K562 (cell line): ENCODE results near the gene MTG1. TPM values are rescaled to one million over a fixed set of nuclear protein-coding genes. Genes with fewer than 3 reads are reported as not detected.

ENCODE experiments used
- ATF7 ChIP-seq: fragments of 450-650 bp; IDR thresholded peaks from 2 replicates; pipeline ENCODE4 v1.7.1; 2014; ENCODE audit warnings: mild to moderate bottlenecking, moderate library complexity
- CHD2 ChIP-seq: IDR thresholded peaks from 2 replicates; pipeline ENCODE4 v1.6.1; 2011; ENCODE audit warnings: low read depth, low read length
- CXXC5 ChIP-seq: fragments of 250-450 bp; sonication (Bioruptor Pico); IDR thresholded peaks from 2 replicates; pipeline ENCODE4 v1.8.0; 2022; ENCODE audit warnings: inconsistent platforms, mild to moderate bottlenecking, moderate library complexity
- DACH1 ChIP-seq: fragments of 450-650 bp; IDR thresholded peaks from 2 replicates; pipeline ENCODE4 v1.6.1; 2018; ENCODE audit not compliant: partially characterized antibody
- HDAC8 ChIP-seq: fragments of 450-650 bp; IDR thresholded peaks from 2 replicates; pipeline ENCODE4 v1.6.1; 2016; ENCODE audit warnings: mild to moderate bottlenecking, missing genetic modification characterization, moderate library complexity, missing compliant biosample characterization
- HLTF ChIP-seq: fragments of 450-650 bp; IDR thresholded peaks from 2 replicates; pipeline ENCODE4 v1.6.1; 2016
- MCM7 ChIP-seq, 2 experiments: fragments of 450-650 bp; IDR thresholded peaks; 2 replicates each; pipeline ENCODE4 v1.6.1; 2016 to 2018
- NBN ChIP-seq: fragments of 450-650 bp; IDR thresholded peaks from 2 replicates; pipeline ENCODE4 v1.6.1; 2016; ENCODE audit warnings: low read depth, mild to moderate bottlenecking
- NCOR1 ChIP-seq: fragments of 450-650 bp; IDR thresholded peaks from 2 replicates; pipeline ENCODE4 v1.6.1; 2016; ENCODE audit warnings: mild to moderate bottlenecking, moderate library complexity
- POLR3A ChIP-seq: IDR thresholded peaks from 2 replicates; pipeline ENCODE4 v1.6.1; 2011; ENCODE audit warnings: borderline replicate concordance, mild to moderate bottlenecking, moderate library complexity; ENCODE audit not compliant: insufficient read length, insufficient read depth; ENCODE audit errors: extremely low read depth
- SMARCC2 ChIP-seq: fragments of 450-650 bp; IDR thresholded peaks from 2 replicates; pipeline ENCODE4 v1.6.1; 2017; ENCODE audit warnings: antibody characterized with exemption, moderate library complexity, mild to moderate bottlenecking, low read depth
- TAF1 ChIP-seq: IDR thresholded peaks from 2 replicates; pipeline ENCODE4 v1.6.1; 2011; ENCODE audit warnings: mild to moderate bottlenecking, low read length, moderate library complexity; ENCODE audit not compliant: insufficient read depth, control insufficient read depth, severe bottlenecking; ENCODE audit errors: extremely low read depth
- TAF9B ChIP-seq: fragments of 450-650 bp; IDR thresholded peaks from 2 replicates; pipeline ENCODE4 v1.6.1; 2018; ENCODE audit warnings: mild to moderate bottlenecking; ENCODE audit not compliant: partially characterized antibody
- XRCC5 ChIP-seq: fragments of 200-400 bp; formaldehyde crosslinking; IDR thresholded peaks from 2 replicates; pipeline ENCODE4 v1.6.1; 2017; ENCODE audit warnings: low read depth, mild to moderate bottlenecking, low read length
- ZFP36 ChIP-seq: fragments of 150-350 bp; IDR thresholded peaks from 2 replicates; pipeline ENCODE4 v1.6.1; 2018; ENCODE audit warnings: low read length, low read depth; ENCODE audit not compliant: partially characterized antibody
- ZFX ChIP-seq: sonication (generic); formaldehyde crosslinking; IDR thresholded peaks from 2 replicates; pipeline ENCODE4 v1.8.0; 2022; ENCODE audit warnings: mild to moderate bottlenecking, missing genetic modification reagents, moderate library complexity
- ZNF445 ChIP-seq: fragments of 250-450 bp; sonication (Bioruptor Pico); IDR thresholded peaks from 2 replicates; pipeline ENCODE4 v1.4.0; 2020; ENCODE audit warnings: low read depth, mild to moderate bottlenecking, moderate library complexity
- polyA plus RNA-seq, 8 experiments: library from polyadenylated mRNA; depleted of rRNA in 4 of 8; stranded (reverse) in 5 of 8; unstranded in 3 of 8; fragments of >200 nt; fragmentation: Nextera tagmentation in 2 of 8; fragmentation: Illumina TruSeq in 1 of 8; extraction: Ambion mirVana in 2 of 8; extraction: Trizol in 1 of 8; gene quantifications; 2 replicates each; pipeline versions ENCODE4 v1.2.1 to v1.2.3, GENCODE V29; 2011 to 2014; ENCODE audit warnings: inconsistent platforms in 1 of 8, missing spikeins in 1 of 8
- total RNA-seq, 7 experiments: library from RNA; depleted of rRNA in 6 of 7; stranded (reverse); fragments of >200 nt in 6 of 7; fragmentation: Illumina TruSeq in 2 of 7; extraction: Trizol in 2 of 7; gene quantifications; 2 replicates each; pipeline versions ENCODE4 v1.2.1 to v1.2.3, GENCODE V29; 2011 to 2021; ENCODE audit warnings: low replicate concordance in 1 of 7
- TF ChIP-seq, protein P1 (sequence below): sonication (generic); formaldehyde crosslinking; IDR thresholded peaks from 2 replicates; pipeline ENCODE4 v1.8.1; 2022; ENCODE audit warnings: missing genetic modification reagents
- TF ChIP-seq, protein P2 (sequence below): sonication (generic); formaldehyde crosslinking; IDR thresholded peaks from 2 replicates; pipeline ENCODE4 v1.8.0; 2023; ENCODE audit warnings: missing genetic modification reagents, mild to moderate bottlenecking, borderline replicate concordance
- TF ChIP-seq, protein P3 (sequence below): fragments of 250-450 bp; sonication (Bioruptor Pico); IDR thresholded peaks from 2 replicates; pipeline ENCODE4 v1.4.0; 2020; ENCODE audit warnings: mild to moderate bottlenecking

Gene MTG1
- total and polyA plus RNA-seq, 9 of the 15 experiments (the other 6 are each of a cell fraction or from before 2014, with no cell fraction given), result 2.8 to 28.2 (median 15.4) TPM

DNA sequence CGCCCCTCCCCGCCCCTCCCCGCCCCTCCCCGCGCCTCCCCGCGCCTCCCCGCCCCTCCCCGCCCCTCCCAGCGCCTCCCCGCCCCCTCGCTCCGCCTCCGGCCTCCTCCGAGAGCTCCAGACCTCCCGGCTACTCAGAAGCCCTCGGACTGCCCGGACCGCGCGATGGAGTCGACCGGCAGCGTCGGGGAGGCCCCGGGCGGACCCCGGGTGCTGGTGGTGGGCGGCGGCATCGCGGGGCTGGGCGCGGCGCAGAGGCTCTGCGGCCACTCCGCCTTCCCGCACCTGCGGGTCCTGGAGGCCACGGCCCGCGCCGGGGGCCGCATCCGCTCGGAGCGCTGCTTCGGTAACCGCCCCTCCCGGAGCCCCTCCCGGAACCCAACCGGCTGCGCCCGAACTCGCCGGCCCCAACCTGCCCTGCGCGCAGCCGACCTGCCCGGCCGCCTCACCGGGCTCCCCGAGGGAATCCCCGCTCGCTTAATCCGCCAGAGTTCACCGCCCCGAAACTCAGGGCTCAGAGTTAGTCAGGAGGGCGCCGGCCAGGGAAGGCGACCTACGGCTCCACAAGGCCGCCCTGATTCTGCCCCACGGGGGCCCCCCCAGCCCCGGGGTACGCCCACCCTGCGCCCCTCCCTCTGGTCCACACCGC lies 14.7 kb upstream of the MTG1 start, which contains the start of gene PAOX (continued):
- TF ChIP-seq, protein P1, sequence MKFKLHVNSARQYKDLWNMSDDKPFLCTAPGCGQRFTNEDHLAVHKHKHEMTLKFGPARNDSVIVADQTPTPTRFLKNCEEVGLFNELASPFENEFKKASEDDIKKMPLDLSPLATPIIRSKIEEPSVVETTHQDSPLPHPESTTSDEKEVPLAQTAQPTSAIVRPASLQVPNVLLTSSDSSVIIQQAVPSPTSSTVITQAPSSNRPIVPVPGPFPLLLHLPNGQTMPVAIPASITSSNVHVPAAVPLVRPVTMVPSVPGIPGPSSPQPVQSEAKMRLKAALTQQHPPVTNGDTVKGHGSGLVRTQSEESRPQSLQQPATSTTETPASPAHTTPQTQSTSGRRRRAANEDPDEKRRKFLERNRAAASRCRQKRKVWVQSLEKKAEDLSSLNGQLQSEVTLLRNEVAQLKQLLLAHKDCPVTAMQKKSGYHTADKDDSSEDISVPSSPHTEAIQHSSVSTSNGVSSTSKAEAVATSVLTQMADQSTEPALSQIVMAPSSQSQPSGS (CRISPR knock-in tag), result no peak
- TF ChIP-seq, protein P2, sequence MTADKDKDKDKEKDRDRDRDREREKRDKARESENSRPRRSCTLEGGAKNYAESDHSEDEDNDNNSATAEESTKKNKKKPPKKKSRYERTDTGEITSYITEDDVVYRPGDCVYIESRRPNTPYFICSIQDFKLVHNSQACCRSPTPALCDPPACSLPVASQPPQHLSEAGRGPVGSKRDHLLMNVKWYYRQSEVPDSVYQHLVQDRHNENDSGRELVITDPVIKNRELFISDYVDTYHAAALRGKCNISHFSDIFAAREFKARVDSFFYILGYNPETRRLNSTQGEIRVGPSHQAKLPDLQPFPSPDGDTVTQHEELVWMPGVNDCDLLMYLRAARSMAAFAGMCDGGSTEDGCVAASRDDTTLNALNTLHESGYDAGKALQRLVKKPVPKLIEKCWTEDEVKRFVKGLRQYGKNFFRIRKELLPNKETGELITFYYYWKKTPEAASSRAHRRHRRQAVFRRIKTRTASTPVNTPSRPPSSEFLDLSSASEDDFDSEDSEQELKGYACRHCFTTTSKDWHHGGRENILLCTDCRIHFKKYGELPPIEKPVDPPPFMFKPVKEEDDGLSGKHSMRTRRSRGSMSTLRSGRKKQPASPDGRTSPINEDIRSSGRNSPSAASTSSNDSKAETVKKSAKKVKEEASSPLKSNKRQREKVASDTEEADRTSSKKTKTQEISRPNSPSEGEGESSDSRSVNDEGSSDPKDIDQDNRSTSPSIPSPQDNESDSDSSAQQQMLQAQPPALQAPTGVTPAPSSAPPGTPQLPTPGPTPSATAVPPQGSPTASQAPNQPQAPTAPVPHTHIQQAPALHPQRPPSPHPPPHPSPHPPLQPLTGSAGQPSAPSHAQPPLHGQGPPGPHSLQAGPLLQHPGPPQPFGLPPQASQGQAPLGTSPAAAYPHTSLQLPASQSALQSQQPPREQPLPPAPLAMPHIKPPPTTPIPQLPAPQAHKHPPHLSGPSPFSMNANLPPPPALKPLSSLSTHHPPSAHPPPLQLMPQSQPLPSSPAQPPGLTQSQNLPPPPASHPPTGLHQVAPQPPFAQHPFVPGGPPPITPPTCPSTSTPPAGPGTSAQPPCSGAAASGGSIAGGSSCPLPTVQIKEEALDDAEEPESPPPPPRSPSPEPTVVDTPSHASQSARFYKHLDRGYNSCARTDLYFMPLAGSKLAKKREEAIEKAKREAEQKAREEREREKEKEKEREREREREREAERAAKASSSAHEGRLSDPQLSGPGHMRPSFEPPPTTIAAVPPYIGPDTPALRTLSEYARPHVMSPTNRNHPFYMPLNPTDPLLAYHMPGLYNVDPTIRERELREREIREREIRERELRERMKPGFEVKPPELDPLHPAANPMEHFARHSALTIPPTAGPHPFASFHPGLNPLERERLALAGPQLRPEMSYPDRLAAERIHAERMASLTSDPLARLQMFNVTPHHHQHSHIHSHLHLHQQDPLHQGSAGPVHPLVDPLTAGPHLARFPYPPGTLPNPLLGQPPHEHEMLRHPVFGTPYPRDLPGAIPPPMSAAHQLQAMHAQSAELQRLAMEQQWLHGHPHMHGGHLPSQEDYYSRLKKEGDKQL (CRISPR knock-in tag), result no peak
- TF ChIP-seq NCOR1 (no peak), CHD2 (no peak), POLR3A (no peak), ZFP36 (no peak), NBN (no peak), ZFX (CRISPR knock-in tag) (peak; percentile 58), TAF9B (no peak), DACH1 (no peak), ZNF445 (CRISPR knock-in tag) (no peak), MCM7 (IDR thresholded peaks at IDR 0.05) (no peak), HLTF (no peak), CXXC5 (CRISPR knock-in tag) (peak; percentile 5; the same call in 1 of the 2 replicates), XRCC5 (no peak), ATF7 (no peak), SMARCC2 (no peak), HDAC8 (tag) (no peak), TAF1 (peak; percentile 62)
- TF ChIP-seq, protein P3, sequence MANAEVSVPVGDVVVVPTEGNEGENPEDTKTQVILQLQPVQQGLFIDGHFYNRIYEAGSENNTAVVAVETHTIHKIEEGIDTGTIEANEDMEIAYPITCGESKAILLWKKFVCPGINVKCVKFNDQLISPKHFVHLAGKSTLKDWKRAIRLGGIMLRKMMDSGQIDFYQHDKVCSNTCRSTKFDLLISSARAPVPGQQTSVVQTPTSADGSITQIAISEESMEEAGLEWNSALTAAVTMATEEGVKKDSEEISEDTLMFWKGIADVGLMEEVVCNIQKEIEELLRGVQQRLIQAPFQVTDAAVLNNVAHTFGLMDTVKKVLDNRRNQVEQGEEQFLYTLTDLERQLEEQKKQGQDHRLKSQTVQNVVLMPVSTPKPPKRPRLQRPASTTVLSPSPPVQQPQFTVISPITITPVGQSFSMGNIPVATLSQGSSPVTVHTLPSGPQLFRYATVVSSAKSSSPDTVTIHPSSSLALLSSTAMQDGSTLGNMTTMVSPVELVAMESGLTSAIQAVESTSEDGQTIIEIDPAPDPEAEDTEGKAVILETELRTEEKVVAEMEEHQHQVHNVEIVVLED (CRISPR knock-in tag), result no peak
